ENCODE data around the gene IKZF1. TPM values are rescaled to one million over a fixed set of nuclear protein-coding genes. Genes with fewer than 3 reads are reported as not detected.

The IKZF1 gene
- polyA plus RNA-seq, 3 donors: 1.3 to 3.9 (median 3.4) TPM

DNA sequence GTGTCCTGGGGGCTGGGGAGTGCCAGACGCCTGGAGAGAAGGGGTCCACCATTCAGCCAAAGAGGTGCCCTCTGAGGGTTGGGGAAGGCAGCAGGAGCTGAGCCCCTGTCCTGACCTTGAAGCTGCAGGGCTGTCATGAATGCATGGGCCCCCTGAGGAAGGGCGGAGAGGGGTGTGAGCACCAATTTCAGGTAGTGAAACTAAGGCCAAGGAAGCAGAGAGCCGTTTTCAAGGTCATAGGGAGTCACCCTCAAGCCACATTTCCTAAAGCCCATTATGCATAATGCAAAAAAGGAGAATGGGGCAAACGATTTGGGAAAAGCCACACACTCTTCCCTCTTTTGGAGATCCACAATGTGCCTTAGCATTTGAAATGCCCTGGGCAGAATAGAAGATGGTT, 108.5 kb downstream of the IKZF1 start:
- WGBS, 3 donors: 50 to 65% (median 62%) methylated on average over 4 of the region's 4 CpGs
- H3K27ac ChIP-seq (ENCODE audit: low read depth, low read length): no peak overlapping the region

- WGBS, 3 donors: 83 to 87% (median 85%) methylated on average over 7 of the region's 7 CpGs
- H3K27ac ChIP-seq (ENCODE audit: low read depth, low read length): no peak overlapping the region
These were observed 109.0 kb downstream of the IKZF1 start for GRCh38 chr7:50413561-50413960.

DNA sequence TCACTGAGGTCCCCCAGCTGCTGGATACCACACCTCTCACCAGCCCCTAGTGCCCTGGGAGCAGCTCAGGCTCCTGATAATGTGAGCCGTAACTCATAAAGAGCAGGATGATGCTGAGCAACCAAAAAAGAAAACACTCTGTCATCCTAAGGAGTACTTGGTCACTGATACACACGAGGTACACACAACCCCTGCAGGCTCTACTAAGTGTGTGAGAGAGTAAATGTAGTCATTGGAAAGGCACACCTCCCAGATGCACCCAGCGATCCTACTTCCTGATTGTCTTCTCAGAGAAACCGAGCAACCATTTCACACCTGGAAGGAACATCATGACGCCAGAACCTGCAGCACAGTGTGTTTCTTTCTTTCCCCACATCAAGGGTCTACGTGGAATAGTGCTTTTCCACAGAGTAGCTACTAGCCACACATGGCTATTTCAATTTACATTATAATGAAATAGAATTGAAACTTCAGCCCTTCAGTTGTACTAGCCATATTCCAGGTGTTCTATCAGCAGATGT, 111.4 kb downstream of the IKZF1 start:
- no peak overlapping the region for H3K27ac ChIP-seq (ENCODE audit: low read depth, low read length)
- WGBS, 3 donors: 62 to 71% (median 70%) methylated on average over 6 of the region's 6 CpGs

- whole genome bisulfite sequencing, 3 donors: 38 to 63% (median 38%) methylated on average over 7 of the region's 7 CpGs
- H3K27ac ChIP-seq (ENCODE audit: low read depth, low read length): no peak overlapping the region
These were observed 112.1 kb downstream of the IKZF1 start for GRCh38 chr7:50416527-50417182.

DNA sequence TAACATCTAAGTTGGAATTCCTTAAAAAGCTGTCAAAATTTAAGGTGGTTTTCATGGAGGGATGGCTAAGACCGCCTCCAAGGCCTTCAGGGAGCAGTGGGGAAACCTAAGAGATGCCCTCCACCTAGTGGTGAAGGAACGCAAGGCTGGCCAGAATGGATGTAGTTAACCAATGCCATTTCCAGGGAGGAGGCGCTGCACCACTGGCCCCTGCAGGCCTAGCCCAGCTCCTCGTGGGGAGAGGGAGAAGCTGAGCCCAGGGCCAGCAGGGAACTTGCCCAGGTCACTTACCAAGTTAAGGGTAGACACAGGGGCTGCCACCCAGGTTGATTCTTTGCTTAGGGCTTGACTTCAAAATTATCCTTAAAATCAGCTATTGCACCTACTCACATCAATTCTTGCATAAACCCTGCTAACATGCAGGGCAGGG, 113.6 kb downstream of the IKZF1 start:
- WGBS, 3 donors: 6 to 14% (median 9%) methylated on average over 3 to 4 of the region's 4 CpGs
- H3K27ac ChIP-seq (ENCODE audit: low read depth, low read length): no peak overlapping the region

DNA sequence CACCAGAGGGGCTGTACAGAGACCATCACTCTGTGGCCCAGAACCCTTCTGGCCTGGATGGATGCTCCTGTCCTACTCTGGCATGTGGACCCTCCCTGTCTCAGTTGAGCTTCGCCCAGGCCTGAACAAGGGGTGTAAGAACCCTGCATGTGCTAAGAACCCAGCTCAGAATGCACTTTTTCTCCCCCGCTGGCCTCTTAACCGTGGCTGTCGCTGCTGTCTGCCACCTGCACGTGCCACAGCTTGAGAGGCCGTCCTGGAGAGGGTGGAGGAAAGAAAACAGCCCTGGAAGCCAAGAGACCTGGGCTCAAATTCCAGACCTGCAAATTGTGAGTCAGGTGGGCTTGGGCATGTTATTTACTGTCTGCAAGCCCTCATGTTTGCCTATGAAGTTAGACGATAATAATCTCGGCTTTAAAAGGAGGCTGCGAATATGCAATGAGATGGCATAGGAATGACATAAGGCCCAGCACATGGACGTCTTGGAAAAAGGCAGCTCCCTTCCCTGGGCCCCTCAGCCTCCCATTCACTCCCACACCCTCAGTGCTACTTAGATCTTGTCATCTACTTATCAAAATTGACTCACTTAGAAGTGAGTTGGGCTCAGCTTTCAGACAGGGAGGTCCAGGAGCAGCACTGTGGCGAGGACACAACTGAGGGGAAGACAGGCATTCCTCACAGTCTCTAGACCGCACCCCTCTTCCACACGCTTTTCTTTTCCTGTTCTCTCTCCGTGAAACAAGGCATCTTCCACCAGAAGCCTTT, 114.2 kb downstream of the IKZF1 start:
- no peak overlapping the region for H3K27ac ChIP-seq (ENCODE audit: low read depth, low read length)
- 65 to 73% (median 68%) methylated on average over 14 of the region's 14 CpGs for WGBS, 3 donors

DNA sequence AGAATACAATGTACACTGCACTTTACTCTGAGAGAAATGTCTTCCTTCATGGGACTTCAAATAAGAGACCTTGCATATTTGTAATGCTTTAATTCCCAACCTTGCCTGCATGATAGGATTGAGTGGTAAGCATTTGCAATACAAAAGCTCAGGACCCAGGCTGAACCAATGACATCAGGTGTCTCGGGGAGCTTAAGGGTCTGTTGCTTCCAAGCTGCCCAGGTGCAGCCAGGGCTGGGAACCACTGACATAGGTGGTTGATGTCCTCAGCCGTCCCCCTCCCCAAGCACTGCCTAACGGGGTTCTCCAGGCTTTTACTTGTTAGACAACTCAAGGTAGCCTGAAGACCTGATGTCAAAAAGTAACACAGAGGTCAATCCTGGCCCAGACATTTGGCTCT, 116.5 kb downstream of the IKZF1 start:
- WGBS, 3 donors: 55 to 65% (median 64%) methylated on average over 3 of the region's 3 CpGs
- H3K27ac ChIP-seq (ENCODE audit: low read depth, low read length): no peak overlapping the region

GRCh38 chr7:50422858-50423257, 118.3 kb downstream of the IKZF1 start:
- 82 to 85% (median 85%) methylated on average over 6 of the region's 6 CpGs for WGBS, 3 donors
- no peak overlapping the region for H3K27ac ChIP-seq (ENCODE audit: low read depth, low read length)

- H3K27ac ChIP-seq (ENCODE audit: low read depth, low read length): no peak overlapping the region
These were observed 119.3 kb downstream of the IKZF1 start for GRCh38 chr7:50423860-50424259.

DNA sequence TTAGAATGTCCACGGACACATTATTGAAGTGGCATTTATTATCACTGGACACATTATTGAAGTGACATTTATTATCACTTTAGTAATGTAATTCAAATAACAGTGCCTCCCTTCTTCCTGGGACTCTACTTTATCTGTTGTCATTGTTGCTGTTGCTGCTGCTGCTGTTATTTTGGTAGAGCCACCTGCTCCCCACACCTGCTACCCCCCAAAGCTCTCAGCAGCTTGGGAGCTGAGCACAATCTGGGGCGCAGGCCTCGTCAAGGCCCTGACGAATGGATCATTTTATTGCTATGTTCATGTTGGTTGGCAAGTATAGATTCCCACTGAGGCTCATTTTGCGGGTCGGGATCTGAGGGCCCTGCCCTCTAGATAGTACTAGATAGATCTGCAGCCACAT, 120.8 kb downstream of the IKZF1 start:
- no peak overlapping the region for H3K27ac ChIP-seq (ENCODE audit: low read depth, low read length)
- WGBS, 3 donors: 82 to 92% (median 90%) methylated on average over 6 of the region's 6 CpGs

More at GRCh38 chr7:50423860-50424259, 119.3 kb downstream of the IKZF1 start:
- WGBS, 3 donors: 55 to 73% (median 59%) methylated on average over 4 of the region's 4 CpGs

- 68 to 91% (median 87%) methylated on average over 5 of the region's 5 CpGs for WGBS, 3 donors
- H3K27ac ChIP-seq (ENCODE audit: low read depth, low read length): no peak overlapping the region
These were observed 121.9 kb downstream of the IKZF1 start for GRCh38 chr7:50426280-50427045.

GRCh38 chr7:50427518-50427917, 123.0 kb downstream of the IKZF1 start:
- 82 to 85% (median 83%) methylated on average over 2 of the region's 2 CpGs for WGBS, 3 donors
- H3K27ac ChIP-seq (ENCODE audit: low read depth, low read length): no peak overlapping the region

DNA sequence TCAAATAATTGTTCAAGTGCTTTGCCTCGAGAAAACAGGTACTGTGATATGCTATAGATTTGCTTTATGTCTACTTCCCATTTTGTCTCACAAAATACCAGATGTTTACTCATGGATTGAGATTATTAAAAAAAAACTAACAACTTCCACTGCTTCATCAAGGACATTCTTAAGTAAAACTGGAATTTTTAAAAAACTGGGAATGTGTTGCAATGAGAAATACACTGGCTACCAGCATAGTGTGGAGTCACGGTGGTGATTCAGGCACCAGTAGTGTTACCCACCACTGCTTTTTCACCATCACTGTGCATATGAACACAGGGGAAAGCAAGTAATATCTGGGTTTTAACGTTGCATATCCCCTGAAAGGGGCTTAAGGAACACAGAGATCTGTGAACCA, 124.4 kb downstream of the IKZF1 start:
- 73 to 82% (median 81%) methylated on average over 3 of the region's 3 CpGs for WGBS, 3 donors
- no peak overlapping the region for H3K27ac ChIP-seq (ENCODE audit: low read depth, low read length)

- 81 to 85% (median 83%) methylated on average over 2 of the region's 2 CpGs for WGBS, 3 donors
These were observed 126.8 kb downstream of the IKZF1 start for GRCh38 chr7:50431316-50431715.

DNA sequence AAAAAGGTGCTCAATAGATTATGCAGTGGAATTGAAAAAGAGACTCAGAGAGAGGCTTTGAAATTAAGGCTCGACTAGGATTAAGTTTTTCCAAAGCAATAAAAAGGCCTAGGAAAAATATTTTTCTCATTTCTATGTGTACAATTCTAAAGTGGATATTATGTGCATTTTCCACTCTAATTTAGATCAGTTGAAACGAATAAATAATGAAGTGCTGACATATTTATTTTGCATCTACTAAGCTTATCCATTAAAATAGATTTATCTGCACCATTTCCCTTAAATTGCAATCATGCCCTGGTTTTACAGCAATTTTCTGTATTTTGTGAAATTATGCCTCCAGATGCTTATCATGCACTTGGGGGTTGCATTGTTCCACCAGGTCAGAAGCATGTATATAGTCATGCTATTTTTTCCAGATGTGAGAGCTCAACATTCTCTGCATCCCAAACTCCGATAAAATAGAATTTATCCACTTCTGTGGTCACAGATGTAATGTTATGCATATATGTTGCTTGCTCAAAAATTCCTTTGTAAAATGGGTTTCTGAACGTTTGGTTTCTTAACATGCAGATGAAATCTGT, 127.3 kb downstream of the IKZF1 start:
- 69 to 83% (median 75%) methylated on average over 4 of the region's 4 CpGs for WGBS, 3 donors
- no peak overlapping the region for H3K27ac ChIP-seq (ENCODE audit: low read depth, low read length)

More at GRCh38 chr7:50431316-50431715, 126.8 kb downstream of the IKZF1 start:
- no peak overlapping the region for H3K27ac ChIP-seq (ENCODE audit: low read depth, low read length)

- no peak overlapping the region for H3K27ac ChIP-seq (ENCODE audit: low read depth, low read length)
- WGBS, 3 donors: 85 to 93% (median 88%) methylated on average over 3 of the region's 3 CpGs
These were observed 131.8 kb downstream of the IKZF1 start for GRCh38 chr7:50436133-50436806.

DNA sequence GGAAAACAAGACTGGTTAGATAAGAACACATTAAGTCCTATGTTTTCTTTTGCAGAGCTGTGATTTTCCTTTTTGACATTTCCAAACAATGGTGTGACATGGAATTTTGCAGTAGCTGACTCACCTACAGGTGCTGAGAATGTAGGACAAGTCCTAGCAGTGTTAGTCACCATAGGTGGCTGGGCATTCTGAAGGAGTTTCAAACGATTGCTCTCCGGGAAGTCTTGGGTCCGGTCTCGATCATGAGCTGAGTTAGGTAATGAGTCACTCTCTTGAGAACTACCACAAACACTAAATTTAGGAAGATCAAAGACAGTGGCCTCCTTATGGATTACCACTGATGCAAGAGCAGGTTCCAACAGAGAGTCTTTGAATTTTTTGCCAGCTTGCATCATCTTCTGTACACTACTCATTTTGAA, 142.0 kb downstream of the IKZF1 start:
- no peak overlapping the region for H3K27ac ChIP-seq (ENCODE audit: low read depth, low read length)
- WGBS, 3 donors: 74 to 80% (median 78%) methylated on average over 4 of the region's 4 CpGs

GRCh38 chr7:50448823-50449222, 144.3 kb downstream of the IKZF1 start:
- no peak overlapping the region for H3K27ac ChIP-seq (ENCODE audit: low read depth, low read length)
